Measurements from ENCODE around the gene GBF1.

Gene GBF1

GRCh38 chr10:102347236-102347828 lies 102.0 kb downstream of the GBF1 start:
- DNase-seq (ENCODE audit: low read depth) = no peak

DNA sequence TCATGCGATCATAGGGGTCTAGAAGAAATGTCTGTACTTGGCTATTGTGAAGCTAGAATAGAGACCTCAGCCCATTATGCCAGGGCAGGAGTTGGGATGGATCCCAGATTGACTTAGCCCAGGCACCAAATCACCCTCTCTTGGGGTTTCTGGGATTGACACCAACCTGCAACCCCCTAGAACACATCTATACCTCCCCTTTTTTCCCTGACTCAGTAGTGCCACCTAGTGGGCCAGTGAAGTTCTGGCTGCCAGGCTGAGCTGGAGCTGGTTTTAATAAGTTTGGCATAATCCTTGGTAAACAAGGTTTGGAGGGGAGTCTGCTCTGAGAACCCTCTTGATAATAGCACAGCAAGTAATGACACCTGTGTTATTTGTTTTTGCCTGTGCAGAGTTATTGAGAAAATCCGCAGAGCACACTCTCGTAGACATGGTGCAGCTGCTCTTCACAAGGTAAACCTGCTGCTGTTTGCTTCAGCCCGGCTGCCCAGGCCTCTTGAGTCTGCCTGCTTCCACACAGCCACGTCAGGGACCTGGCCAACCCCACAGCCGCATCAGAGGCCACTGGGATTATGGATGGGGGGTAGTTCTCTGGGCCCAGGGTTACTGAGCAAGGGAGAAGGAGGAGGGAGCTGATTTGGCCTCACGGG lies 106.9 kb downstream of the GBF1 start:
- peak; percentile 58 for DNase-seq (ENCODE audit: low read depth)

DNA sequence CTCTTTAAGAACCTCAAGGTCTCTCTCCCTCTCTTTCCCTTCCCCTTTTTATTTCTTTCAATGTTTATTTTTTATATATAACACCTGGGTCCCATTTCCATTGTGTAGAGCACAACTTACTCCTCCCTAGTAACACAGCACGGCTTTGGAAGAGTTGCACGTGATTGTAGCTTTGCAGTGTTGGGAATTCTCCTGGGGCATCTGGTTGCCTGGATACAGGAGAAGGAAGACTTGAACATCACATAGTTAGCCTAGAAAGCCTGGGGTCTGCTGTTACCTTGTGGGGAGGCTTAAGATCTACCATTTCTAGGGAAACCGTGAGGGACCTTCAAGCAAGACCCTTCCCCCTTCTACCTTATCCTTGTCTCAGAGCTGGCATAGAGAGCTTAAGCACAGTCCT lies 109.1 kb downstream of the GBF1 start:
- no peak for DNase-seq (ENCODE audit: low read depth)

DNA sequence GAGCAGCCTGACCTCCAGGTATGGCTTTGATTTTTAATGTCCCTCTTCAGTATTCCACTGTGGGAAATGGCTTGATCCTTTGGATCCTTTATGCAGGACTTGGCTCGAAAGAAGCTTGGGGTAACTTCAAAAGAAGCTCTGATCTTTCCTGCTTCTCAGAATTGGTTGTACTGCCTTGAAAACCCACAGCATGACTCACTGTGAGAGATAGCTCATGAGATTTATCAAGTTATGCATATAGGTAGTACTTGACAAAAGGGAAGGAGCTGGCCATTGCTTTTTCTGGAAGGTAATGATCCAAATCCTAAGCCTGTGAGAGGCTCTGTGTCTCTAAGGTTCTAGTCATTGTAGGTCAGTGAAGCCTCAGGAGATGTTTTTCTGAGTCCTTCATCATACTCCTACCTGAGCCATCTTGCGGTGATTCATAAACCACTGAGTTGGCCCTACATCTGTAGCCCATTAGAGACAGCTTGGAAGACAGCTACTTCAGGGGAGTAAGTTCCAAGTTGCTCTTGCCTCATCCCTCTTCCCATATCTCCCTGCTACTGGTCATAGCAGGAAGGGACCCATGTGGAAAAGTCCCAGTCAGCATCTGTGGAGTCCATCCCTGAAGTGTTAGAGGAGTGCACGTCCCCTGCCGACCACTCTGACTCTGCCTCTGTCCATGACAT lies 113.5 kb downstream of the GBF1 start:
- DNase-seq (ENCODE audit: low read depth) = no peak

- DNase-seq (ENCODE audit: low read depth) = no peak
Measured at GRCh38 chr10:102367441-102367840, 122.1 kb downstream of the GBF1 start.

- DNase-seq (ENCODE audit: low read depth) = no peak
Measured at GRCh38 chr10:102368077-102368476, 122.7 kb downstream of the GBF1 start.

GRCh38 chr10:102371295-102371694 lies 126.0 kb downstream of the GBF1 start:
- no peak for DNase-seq (ENCODE audit: low read depth)

GRCh38 chr10:102375250-102375649 lies 129.9 kb downstream of the GBF1 start:
- no peak for DNase-seq (ENCODE audit: low read depth)

DNA sequence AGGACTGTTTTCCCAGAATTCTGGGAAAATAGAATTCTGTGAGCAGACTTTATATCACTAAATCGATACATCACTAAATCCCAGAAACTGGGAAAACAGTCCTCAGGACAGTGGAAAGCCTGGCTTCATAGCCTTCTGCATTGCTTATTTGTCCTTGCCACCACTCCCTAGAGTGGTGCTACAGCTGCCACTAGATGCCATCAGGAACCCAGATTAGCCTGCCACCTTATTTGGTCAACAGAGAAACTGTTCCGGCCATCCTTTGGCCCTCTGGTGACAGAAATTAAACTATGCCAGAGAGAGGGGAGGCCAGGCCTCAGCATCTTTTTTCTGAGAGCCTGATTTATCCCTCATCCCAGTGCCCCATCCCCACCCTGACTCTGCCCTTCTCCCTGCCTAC lies 130.5 kb downstream of the GBF1 start:
- DNase-seq (ENCODE audit: low read depth) = no peak

DNA sequence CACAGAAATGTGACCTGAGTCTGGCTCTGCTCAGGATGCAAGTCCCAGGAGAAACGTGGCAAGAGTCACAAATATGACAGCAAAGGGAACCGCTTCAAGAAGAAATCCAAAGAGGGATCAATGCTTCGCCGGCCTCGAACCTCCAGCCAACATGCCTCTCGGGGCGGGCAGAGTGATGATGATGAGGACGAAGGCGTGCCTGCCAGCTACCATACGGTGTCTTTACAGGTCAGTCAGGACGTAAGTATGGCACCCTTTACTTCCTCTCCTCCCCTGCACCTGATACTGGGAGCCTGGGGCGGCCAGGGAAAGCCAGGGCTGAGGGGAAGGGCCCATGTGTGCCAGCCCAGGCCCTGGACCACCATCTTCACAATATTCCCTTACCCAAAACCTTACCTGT lies 131.6 kb downstream of the GBF1 start:
- DNase-seq (ENCODE audit: low read depth) = no peak

GRCh38 chr10:102379383-102379782 lies 134.1 kb downstream of the GBF1 start:
- no peak for DNase-seq (ENCODE audit: low read depth)

DNA sequence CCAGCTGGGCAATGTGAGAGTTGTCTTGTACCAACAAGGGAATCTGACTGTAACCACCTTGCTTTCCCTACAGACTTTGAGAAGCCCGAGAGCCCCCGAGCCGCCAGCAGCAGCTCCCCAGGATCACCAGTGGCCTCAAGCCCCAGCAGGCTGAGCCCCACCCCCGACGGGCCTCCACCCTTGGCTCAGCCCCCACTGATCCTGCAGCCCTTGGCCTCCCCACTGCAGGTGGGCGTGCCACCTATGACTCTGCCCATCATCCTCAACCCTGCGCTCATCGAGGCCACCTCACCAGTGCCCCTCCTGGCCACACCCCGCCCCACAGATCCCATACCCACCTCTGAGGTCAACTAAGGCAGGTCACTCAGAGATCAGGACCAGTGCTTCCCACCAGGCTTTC lies 136.7 kb downstream of the GBF1 start:
- DNase-seq (ENCODE audit: low read depth) = no peak

DNA sequence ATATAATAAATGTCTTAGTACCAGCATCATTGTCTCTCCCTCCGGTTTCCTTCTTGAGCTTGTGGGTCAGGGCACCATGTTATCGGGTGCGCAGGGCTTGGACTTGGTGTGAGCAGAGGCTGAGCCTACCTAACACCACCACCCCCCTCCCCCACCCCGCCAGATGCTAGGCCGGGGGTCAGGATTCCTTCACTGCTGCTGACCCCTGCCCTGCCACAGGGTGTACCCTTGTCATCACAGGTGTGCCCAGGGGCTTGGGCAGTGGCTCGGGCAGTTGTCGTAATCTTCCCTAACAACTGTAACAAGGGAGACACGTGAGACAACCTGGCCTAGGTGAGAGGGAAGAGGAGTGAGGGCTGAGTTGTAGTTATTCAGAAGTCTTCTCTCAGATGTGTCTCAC lies 137.5 kb downstream of the GBF1 start:
- no peak for DNase-seq (ENCODE audit: low read depth)

GRCh38 chr10:102384053-102384452 lies 138.7 kb downstream of the GBF1 start:
- DNase-seq (ENCODE audit: low read depth) = no peak

DNA sequence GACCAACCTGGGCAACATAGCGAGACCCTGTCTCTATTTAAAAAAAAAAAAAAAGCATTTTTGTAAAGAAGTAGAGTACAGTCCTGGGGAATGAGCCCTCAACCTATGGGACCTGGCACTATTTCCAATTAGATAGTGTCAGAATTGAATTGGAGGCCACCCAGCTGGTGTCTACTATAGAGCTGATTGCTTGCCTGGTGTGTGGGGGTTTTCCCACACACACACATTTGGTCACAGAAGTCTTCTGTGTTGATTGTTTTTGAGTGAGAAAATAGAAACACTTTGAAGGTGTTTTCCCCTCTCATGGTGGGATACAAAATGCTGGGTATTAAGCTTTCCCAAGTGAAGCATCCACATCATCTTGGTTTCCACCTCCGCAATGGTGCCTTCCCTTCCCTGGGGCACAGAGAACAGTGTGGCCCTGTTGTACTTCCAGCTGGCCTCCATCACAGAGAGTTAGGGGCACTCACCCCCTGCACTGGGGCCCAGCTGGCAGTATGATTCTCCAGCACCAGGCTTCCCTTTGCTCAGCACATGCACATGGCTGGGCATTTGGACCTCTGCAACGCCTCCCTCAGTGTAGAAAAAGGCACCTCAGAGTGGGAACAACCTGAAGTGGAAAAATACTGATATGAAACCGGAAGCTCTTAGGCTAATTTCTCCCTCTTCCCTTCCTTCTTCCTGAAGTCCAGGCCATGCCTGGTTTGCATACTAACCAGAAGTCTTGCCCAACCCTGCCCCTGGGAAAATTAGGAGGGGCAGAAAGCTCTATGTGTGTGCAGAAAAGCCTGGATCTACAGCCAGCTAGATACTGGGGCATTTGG lies 139.5 kb downstream of the GBF1 start:
- DNase-seq (ENCODE audit: low read depth) = no peak

GRCh38 chr10:102389894-102390293 lies 144.6 kb downstream of the GBF1 start:
- DNase-seq (ENCODE audit: low read depth) = no peak

DNA sequence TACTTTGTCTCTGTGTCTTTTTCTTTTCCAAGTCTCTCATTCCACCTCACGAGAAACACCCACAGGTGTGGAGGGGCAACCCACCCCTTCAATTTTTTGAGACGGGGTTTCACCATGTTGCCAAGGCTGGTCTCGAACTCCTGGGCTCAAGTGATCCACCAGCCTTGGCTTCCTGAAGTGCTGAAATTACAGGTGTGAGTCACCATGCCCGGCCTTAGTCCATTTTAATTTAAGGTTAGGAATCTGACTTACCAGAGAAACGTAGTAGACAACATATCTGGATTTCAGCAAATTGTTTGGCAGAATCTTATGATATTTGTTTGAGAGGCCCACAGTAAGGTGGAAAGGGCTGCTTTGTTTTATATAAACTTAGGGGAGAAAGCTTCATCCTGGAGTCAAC lies 147.0 kb downstream of the GBF1 start:
- DNase-seq (ENCODE audit: low read depth) = no peak

DNA sequence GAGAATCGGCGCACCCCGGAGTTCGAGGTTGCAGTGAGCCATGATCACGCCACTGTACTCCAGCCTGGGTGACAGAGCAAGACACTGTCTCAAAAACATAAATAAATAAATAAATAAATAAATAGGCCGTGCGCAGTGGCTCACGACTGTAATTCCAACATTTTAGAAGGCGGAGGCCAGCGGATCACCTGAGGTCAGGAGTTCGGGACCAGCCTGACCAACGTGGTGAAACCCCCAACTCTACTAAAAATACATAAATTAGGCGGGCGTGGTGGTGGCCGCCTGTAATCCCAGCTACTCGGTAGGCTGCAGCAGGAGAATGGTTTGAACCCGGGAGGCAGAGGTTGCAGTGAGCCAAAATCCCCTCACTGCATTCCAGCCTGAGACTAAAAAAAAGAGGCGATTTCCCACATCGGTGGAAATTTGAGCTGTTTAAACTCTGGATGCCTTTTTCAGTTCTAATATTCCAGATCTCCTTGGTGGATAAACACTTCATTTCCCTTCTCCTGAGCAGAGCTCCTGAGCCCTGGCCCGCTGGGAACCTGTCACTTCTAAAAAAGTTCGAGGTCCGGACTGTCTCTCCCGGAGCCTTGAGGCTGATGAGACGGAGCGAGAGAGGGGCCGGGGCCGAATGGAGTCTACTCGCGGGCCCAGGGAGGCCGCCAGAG lies 148.2 kb downstream of the GBF1 start:
- DNase-seq (ENCODE audit: low read depth) = no peak

GRCh38 chr10:102394079-102394800 lies 148.9 kb downstream of the GBF1 start:
- peak; percentile 98 for DNase-seq (ENCODE audit: low read depth)

- peak; percentile 55 for DNase-seq (ENCODE audit: low read depth)
Measured at GRCh38 chr10:102394801-102395399, 149.6 kb downstream of the GBF1 start.

Data from stimulated activated CD8-positive, alpha-beta memory T cell treated with anti-CD3 and anti-CD28 coated beads, Interleukin-4, amount 100 ng/mL, for 24 hours (primary cell).